GM19463 (cell line): ENCODE data around the gene AMOTL1.

Source experiments
- ATAC-seq: cut with Tn5 transposase; IDR thresholded peaks from one replicate; pipeline ENCODE4 v1.9.1; 2021; ENCODE audit warnings: mild to moderate bottlenecking, moderate library complexity; ENCODE audit not compliant: unreplicated experiment

Gene AMOTL1

GRCh38 chr11:94767701-94768601 is at the start of gene AMOTL1:
Gene AMOTL1, plus strand, starts transcription at chr11:94768356. Its CDS starts 156 bp downstream, at chr11:94768512.
- peak; percentile 89 for ATAC-seq

GRCh38 chr11:94719876-94720275 is 48.3 kb upstream of the AMOTL1 start:
- no peak for ATAC-seq

- ATAC-seq = no peak
Measured at GRCh38 chr11:94721565-94722292, 46.4 kb upstream of the AMOTL1 start.

GRCh38 chr11:94722735-94723134 is 45.4 kb upstream of the AMOTL1 start:
- no peak for ATAC-seq

- no peak for ATAC-seq
Measured at GRCh38 chr11:94725097-94725496, 43.1 kb upstream of the AMOTL1 start.

GRCh38 chr11:94727819-94728218 is 40.3 kb upstream of the AMOTL1 start:
- no peak for ATAC-seq

- ATAC-seq = no peak
Measured at GRCh38 chr11:94728541-94728940, 39.6 kb upstream of the AMOTL1 start.

GRCh38 chr11:94728966-94729751 is 39.0 kb upstream of the AMOTL1 start:
- ATAC-seq = no peak

GRCh38 chr11:94730153-94730552 is 38.0 kb upstream of the AMOTL1 start:
- no peak for ATAC-seq

GRCh38 chr11:94731880-94732601 is 36.1 kb upstream of the AMOTL1 start:
- no peak for ATAC-seq

GRCh38 chr11:94732617-94733281 is 35.4 kb upstream of the AMOTL1 start:
- ATAC-seq = no peak

- peak; percentile 66 for ATAC-seq
Measured at GRCh38 chr11:94734563-94735275, 33.4 kb upstream of the AMOTL1 start.

GRCh38 chr11:94735907-94736306 is 32.2 kb upstream of the AMOTL1 start:
- no peak for ATAC-seq

GRCh38 chr11:94737171-94737611 is 31.0 kb upstream of the AMOTL1 start:
- no peak for ATAC-seq

- ATAC-seq = no peak
Measured at GRCh38 chr11:94738746-94739145, 29.4 kb upstream of the AMOTL1 start.

GRCh38 chr11:94739331-94739730 is 28.8 kb upstream of the AMOTL1 start:
- ATAC-seq = no peak

GRCh38 chr11:94740083-94741021 is 27.8 kb upstream of the AMOTL1 start:
- ATAC-seq = peak; percentile 43

GRCh38 chr11:94741022-94741679 is 27.0 kb upstream of the AMOTL1 start:
- ATAC-seq = peak; percentile 55
